Thymus (tissue), 11 donors: Measurements from ENCODE around the gene CRIP2. TPM values are rescaled to one million over a fixed set of nuclear protein-coding genes. Genes with fewer than 3 reads are reported as not detected.

Experiments used
- DNase-seq, 9 donors: peaks; one replicate each; pipeline ENCODE4 v3.0.0-alpha.2; 2013; ENCODE audit warnings: low spot score in 9 of 9, low read depth in 6 of 9, missing footprints in 1 of 9
- H3K27ac ChIP-seq, 2 donors: one replicate each; pipeline ENCODE4 v1.5.1; 2013; ENCODE audit warnings: control low read depth in 1 of 2, low read depth in 1 of 2, low read length in 1 of 2, mild to moderate bottlenecking in 1 of 2, moderate library complexity in 1 of 2
- H3K27me3 ChIP-seq, 2 donors: one replicate each; pipeline ENCODE4 v1.5.1; 2013; ENCODE audit warnings: low read length in 1 of 2; ENCODE audit not compliant: control insufficient read depth in 2 of 2, insufficient read depth in 1 of 2
- H3K36me3 ChIP-seq, 2 donors: one replicate each; pipeline ENCODE4 v1.5.1; 2013; ENCODE audit warnings: low read length in 1 of 2, mild to moderate bottlenecking in 1 of 2, moderate library complexity in 1 of 2; ENCODE audit not compliant: control insufficient read depth in 2 of 2, insufficient read depth in 2 of 2
- H3K4me1 ChIP-seq, 2 donors: one replicate each; pipeline ENCODE4 v1.5.1; 2013; ENCODE audit warnings: low read length in 2 of 2; ENCODE audit not compliant: control insufficient read depth in 2 of 2, insufficient read depth in 2 of 2
- H3K4me3 ChIP-seq, 2 donors: one replicate each; pipeline ENCODE4 v1.5.1; 2013; ENCODE audit warnings: low read length in 2 of 2, control low read depth in 1 of 2, mild to moderate bottlenecking in 1 of 2
- H3K9me3 ChIP-seq, 2 donors: one replicate each; pipeline ENCODE4 v1.5.1; 2013; ENCODE audit warnings: low read length in 1 of 2, mild to moderate bottlenecking in 1 of 2; ENCODE audit not compliant: control insufficient read depth in 2 of 2, insufficient read depth in 1 of 2
- WGBS: extraction: QIAGEN DNeasy Blood & Tissue Kit; methylation state at CpG from one replicate; pipeline ENCODE4 v1.1.7; 2013; 5-methylcytosine and 5-hydroxymethylcytosine counted together
- polyA plus RNA-seq: library from polyadenylated mRNA; stranded (reverse); fragments of 200-250 nt; gene quantifications from one replicate; pipeline ENCODE4 v1.2.3, GENCODE V29; 2013
- total RNA-seq: library from RNA; stranded (reverse); fragments of 120-200 nt; gene quantifications from one replicate; pipeline ENCODE4 v1.2.4, GENCODE V29; 2013
- donor health status: healthy.

Gene CRIP2
- total and polyA plus RNA-seq, 2 donors: 15.9 to 89.7 TPM

- WGBS: 58% methylated on average over 16 of the region's 16 CpGs
- H3K4me1 ChIP-seq: peaks cover 13 to 36% of the 10 kb centered on the region in 2 donors
- H3K27ac ChIP-seq: no peak overlapping the region
- no peak overlapping the region for H3K4me3 ChIP-seq
- H3K36me3 ChIP-seq: no peaks in the 10 kb centered on the region
- DNase-seq: no peak
- peaks cover 8 to 31% of the 10 kb centered on the region in 2 donors for H3K9me3 ChIP-seq
- H3K27me3 ChIP-seq: peaks cover 75 to 95% of the 10 kb centered on the region in 2 donors
These were observed 2.4 kb downstream of the CRIP2 start for GRCh38 chr14:105476831-105477659.

- 17% methylated on average over 56 of the region's 56 CpGs for WGBS
- peaks cover 8 to 31% of the 10 kb centered on the region in 2 donors for H3K9me3 ChIP-seq
- H3K27ac ChIP-seq: no peak overlapping the region
- H3K27me3 ChIP-seq: peaks cover 72 to 95% of the 10 kb centered on the region in 2 donors
- no peak overlapping the region for H3K4me3 ChIP-seq
- peak in 1 of 9 donors; percentile 28 for DNase-seq
- H3K36me3 ChIP-seq: no peaks in the 10 kb centered on the region
- peaks cover 20 to 44% of the 10 kb centered on the region in 2 donors for H3K4me1 ChIP-seq
These were observed 3.2 kb downstream of the CRIP2 start for GRCh38 chr14:105477660-105478397.

- Histone ChIP-seq H3K4me3 (no peak overlapping the region), H3K9me3 (peaks cover 8 to 30% of the 10 kb centered on the region in 2 donors), H3K4me1 (peaks cover 20 to 48% of the 10 kb centered on the region in 2 donors), H3K36me3 (no peaks in the 10 kb centered on the region), H3K27me3 (peaks cover 66 to 95% of the 10 kb centered on the region in 2 donors), H3K27ac (no peak overlapping the region)
- DNase-seq: no peak
- 45% methylated on average over 81 of the region's 81 CpGs for WGBS
These were observed 4.0 kb downstream of the CRIP2 start for GRCh38 chr14:105478398-105479251.

- WGBS: 57% methylated on average over 34 of the region's 34 CpGs
- H3K27ac ChIP-seq: no peak overlapping the region
These were observed 5.0 kb downstream of the CRIP2 start for GRCh38 chr14:105479431-105480158.

GRCh38 chr14:105480199-105480746, 5.7 kb downstream of the CRIP2 start:
- peaks cover 18 to 49% of the 10 kb centered on the region in 2 donors for H3K4me1 ChIP-seq
- no peak for DNase-seq
- no peak overlapping the region for H3K27ac ChIP-seq
- H3K9me3 ChIP-seq: peaks cover 8 to 26% of the 10 kb centered on the region in 2 donors
- peaks cover 52 to 98% of the 10 kb centered on the region in 2 donors for H3K27me3 ChIP-seq
- H3K4me3 ChIP-seq: no peak overlapping the region
- WGBS: 64% methylated on average over 15 of the region's 15 CpGs
- no peaks in the 10 kb centered on the region for H3K36me3 ChIP-seq

More at GRCh38 chr14:105479431-105480158, 5.0 kb downstream of the CRIP2 start:
- H3K36me3 ChIP-seq: no peaks in the 10 kb centered on the region
- peaks cover 21 to 50% of the 10 kb centered on the region in 2 donors for H3K4me1 ChIP-seq
- no peak for DNase-seq
- H3K9me3 ChIP-seq: peaks cover 8 to 26% of the 10 kb centered on the region in 2 donors
- no peak overlapping the region for H3K4me3 ChIP-seq
- H3K27me3 ChIP-seq: peaks cover 57 to 98% of the 10 kb centered on the region in 2 donors

- peaks cover 8 to 26% of the 10 kb centered on the region in 2 donors for H3K9me3 ChIP-seq
- H3K27ac ChIP-seq: peak overlapping the region; percentile 85 to 86
- peak overlapping the region in 1 of 2 donors; percentile 19 for H3K4me3 ChIP-seq
- WGBS: 2% methylated on average over 35 of the region's 35 CpGs
- H3K4me1 ChIP-seq: peaks cover 18 to 48% of the 10 kb centered on the region in 2 donors
- no peaks in the 10 kb centered on the region for H3K36me3 ChIP-seq
- peaks cover 49 to 98% of the 10 kb centered on the region in 2 donors for H3K27me3 ChIP-seq
- DNase-seq: peak in 6 of 9 donors; percentile 63 to 87 (median 76)
These were observed 6.5 kb downstream of the CRIP2 start for GRCh38 chr14:105480807-105481801.

- Histone ChIP-seq H3K27ac (peak overlapping the region; percentile 85 to 86), H3K36me3 (no peaks in the 10 kb centered on the region), H3K9me3 (peaks cover 8 to 18% of the 10 kb centered on the region in 2 donors), H3K27me3 (peaks cover 49 to 98% of the 10 kb centered on the region in 2 donors), H3K4me3 (peak overlapping the region in 1 of 2 donors; percentile 19), H3K4me1 (peaks cover 18 to 57% of the 10 kb centered on the region in 2 donors)
- WGBS: 4% methylated on average over 18 of the region's 18 CpGs
- peak; percentile 78 to 95 (median 86) for DNase-seq
These were observed 7.4 kb downstream of the CRIP2 start for GRCh38 chr14:105481886-105482457.
